ENCODE results near the gene POFUT2.

POFUT2 gene

DNA sequence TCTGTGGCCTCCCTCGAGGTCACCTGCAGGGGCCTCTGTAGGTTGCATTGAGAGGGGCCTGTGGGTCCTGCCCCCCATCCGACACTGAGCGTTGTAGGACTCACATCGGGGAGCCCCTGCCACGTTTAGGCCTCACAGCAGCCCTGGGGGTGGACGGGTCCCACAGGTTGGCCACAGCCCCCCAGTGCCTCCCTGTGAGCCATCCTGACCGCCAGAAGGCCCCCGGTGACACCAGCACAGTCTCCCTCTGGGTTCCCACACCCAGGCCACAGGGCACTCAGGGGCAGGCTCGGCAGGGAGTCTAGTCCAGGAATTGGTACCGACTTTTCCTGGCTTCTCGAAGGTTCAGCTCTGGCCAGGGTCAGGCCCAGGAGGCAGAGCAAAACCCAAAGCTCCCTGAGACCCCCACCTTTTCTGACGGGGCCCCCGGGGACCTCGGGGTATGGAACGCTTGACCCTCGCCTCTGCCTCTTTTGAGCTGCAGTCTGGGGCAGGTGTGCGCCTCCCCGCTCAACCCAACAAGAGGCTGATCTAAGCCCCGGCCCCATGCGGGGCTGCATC lies 13.9 kb upstream of the POFUT2 start:
- H3K4me1 ChIP-seq (ENCODE audit: low read depth, poor library complexity, severe bottlenecking), result peaks cover 12% of the 10 kb centered on the region
- H3K27me3 ChIP-seq (ENCODE audit: insufficient read depth, low read depth), result peaks cover 95% of the 10 kb centered on the region
- no peak overlapping the region for H3K4me2 ChIP-seq
- TF ChIP-seq, protein P1, sequence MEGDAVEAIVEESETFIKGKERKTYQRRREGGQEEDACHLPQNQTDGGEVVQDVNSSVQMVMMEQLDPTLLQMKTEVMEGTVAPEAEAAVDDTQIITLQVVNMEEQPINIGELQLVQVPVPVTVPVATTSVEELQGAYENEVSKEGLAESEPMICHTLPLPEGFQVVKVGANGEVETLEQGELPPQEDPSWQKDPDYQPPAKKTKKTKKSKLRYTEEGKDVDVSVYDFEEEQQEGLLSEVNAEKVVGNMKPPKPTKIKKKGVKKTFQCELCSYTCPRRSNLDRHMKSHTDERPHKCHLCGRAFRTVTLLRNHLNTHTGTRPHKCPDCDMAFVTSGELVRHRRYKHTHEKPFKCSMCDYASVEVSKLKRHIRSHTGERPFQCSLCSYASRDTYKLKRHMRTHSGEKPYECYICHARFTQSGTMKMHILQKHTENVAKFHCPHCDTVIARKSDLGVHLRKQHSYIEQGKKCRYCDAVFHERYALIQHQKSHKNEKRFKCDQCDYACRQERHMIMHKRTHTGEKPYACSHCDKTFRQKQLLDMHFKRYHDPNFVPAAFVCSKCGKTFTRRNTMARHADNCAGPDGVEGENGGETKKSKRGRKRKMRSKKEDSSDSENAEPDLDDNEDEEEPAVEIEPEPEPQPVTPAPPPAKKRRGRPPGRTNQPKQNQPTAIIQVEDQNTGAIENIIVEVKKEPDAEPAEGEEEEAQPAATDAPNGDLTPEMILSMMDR (conservative IDR thresholded peaks at IDR 0.05; ENCODE audit: low read depth, low read length), result no peak
- no peak overlapping the region for H3K9ac ChIP-seq
- no peak overlapping the region for H3K4me3 ChIP-seq (IDR thresholded peaks at IDR 0.05; ENCODE audit: insufficient read depth, low read depth, low read length)
- no peak overlapping the region for H3K27ac ChIP-seq
- H3K36me3 ChIP-seq (ENCODE audit: insufficient read depth), result no peaks in the 10 kb centered on the region
- no peaks in the 10 kb centered on the region for H3K79me2 ChIP-seq (ENCODE audit: insufficient read depth, low read depth)
- H4K20me1 ChIP-seq (ENCODE audit: insufficient read depth), result no peaks in the 10 kb centered on the region
- H2AFZ ChIP-seq (ENCODE audit: low read depth), result no peak overlapping the region

DNA sequence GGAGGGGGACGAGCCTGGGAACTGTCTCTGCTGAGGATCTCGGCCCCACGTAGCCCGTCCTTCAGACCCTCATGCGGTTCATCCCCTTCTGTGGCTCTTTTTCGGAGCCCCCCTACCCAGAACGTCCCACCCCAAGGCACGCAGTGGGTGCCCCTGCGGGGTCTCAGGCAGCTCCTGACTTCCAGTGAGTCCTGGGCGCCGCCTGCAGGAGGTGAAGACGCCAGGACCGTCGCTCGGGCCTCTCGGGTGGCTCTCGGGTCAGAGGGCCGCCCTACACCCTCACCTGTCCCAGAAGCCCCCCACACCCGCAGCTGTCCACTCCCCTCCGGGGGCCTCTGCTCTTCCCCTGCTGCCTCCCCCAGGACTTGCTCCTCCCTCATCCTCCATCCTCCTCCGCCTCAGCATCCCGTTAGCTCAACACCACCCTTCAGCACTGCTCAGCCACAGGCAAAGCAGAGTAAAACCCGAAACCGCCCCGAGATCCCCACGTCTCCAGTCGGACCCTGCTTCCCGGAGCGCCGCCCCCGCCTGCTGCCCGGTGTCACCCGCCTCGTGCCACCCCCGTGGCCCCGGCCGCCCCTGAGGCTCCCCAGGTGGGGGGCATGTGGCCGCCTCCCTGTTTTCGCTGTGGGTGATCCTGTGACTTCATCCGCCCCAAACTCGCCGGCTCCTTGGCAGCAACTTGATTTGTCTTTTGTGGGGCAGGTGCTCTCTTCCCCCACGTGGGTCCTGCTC lies 13.3 kb upstream of the POFUT2 start:
- TF ChIP-seq, protein P1 (conservative IDR thresholded peaks at IDR 0.05; ENCODE audit: low read depth, low read length), result no peak
- Histone ChIP-seq H3K4me3 (IDR thresholded peaks at IDR 0.05; ENCODE audit: insufficient read depth, low read depth, low read length) (no peak overlapping the region), H3K36me3 (ENCODE audit: insufficient read depth) (no peaks in the 10 kb centered on the region), H3K27ac (no peak overlapping the region), H3K27me3 (ENCODE audit: insufficient read depth, low read depth) (peaks cover 95% of the 10 kb centered on the region), H3K4me1 (ENCODE audit: low read depth, poor library complexity, severe bottlenecking) (peaks cover 10% of the 10 kb centered on the region), H2AFZ (ENCODE audit: low read depth) (no peak overlapping the region), H3K4me2 (no peak overlapping the region), H3K79me2 (ENCODE audit: insufficient read depth, low read depth) (no peaks in the 10 kb centered on the region), H3K9ac (no peak overlapping the region), H4K20me1 (ENCODE audit: insufficient read depth) (no peaks in the 10 kb centered on the region)

DNA sequence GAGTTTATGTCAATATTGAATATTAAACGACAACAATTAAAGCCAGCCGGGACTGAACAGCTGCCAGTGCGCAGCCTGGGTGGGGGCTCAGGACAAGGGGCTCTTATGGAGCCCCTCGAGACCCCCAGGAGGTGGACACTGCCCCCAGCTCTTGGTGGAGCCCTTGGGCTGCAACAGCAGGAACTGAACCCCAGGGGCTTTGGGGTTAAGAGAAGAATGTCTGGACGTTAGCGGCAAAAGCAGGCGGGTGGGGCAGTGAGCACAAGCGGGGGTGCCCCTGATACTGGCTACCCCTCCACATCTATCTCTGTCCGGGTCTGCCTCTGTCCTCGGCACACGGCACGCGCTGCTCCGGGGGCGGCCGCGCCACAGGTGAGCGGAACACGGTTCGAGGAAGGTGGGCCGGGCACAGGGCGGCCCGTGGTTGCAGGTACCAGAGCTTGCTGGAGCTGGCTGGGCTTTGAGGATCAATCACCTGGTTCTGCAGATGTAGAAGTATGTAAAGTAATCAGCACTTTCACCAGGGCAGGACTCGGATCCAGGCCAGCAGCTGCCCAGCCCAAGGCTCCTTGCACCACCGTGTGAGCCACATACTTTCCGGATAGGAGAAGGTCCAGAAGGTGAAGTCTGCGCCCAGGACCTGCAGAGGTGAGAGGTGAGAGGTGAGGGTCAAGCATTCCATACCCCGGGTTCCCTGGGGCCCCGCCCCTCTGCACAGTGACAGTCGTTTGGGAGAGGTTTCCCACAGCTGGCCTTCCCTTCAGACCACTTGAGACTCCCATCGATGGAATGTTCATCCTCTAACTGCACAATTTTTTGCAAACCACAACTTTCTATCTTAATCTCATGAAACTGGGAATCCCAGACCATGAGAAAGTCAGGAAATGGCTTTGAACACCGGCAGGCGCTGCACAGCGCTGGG lies 12.4 kb upstream of the POFUT2 start:
- H3K79me2 ChIP-seq (ENCODE audit: insufficient read depth, low read depth), result no peaks in the 10 kb centered on the region
- TF ChIP-seq, protein P1 (conservative IDR thresholded peaks at IDR 0.05; ENCODE audit: low read depth, low read length), result no peak
- H3K9ac ChIP-seq, result no peak overlapping the region
- no peak overlapping the region for H3K4me3 ChIP-seq (IDR thresholded peaks at IDR 0.05; ENCODE audit: insufficient read depth, low read depth, low read length)
- H3K36me3 ChIP-seq (ENCODE audit: insufficient read depth), result no peaks in the 10 kb centered on the region
- H4K20me1 ChIP-seq (ENCODE audit: insufficient read depth), result no peaks in the 10 kb centered on the region
- H2AFZ ChIP-seq (ENCODE audit: low read depth), result no peak overlapping the region
- peaks cover 95% of the 10 kb centered on the region for H3K27me3 ChIP-seq (ENCODE audit: insufficient read depth, low read depth)
- no peak overlapping the region for H3K27ac ChIP-seq
- H3K4me2 ChIP-seq, result no peak overlapping the region
- H3K4me1 ChIP-seq (ENCODE audit: low read depth, poor library complexity, severe bottlenecking), result peaks cover 1% of the 10 kb centered on the region

DNA sequence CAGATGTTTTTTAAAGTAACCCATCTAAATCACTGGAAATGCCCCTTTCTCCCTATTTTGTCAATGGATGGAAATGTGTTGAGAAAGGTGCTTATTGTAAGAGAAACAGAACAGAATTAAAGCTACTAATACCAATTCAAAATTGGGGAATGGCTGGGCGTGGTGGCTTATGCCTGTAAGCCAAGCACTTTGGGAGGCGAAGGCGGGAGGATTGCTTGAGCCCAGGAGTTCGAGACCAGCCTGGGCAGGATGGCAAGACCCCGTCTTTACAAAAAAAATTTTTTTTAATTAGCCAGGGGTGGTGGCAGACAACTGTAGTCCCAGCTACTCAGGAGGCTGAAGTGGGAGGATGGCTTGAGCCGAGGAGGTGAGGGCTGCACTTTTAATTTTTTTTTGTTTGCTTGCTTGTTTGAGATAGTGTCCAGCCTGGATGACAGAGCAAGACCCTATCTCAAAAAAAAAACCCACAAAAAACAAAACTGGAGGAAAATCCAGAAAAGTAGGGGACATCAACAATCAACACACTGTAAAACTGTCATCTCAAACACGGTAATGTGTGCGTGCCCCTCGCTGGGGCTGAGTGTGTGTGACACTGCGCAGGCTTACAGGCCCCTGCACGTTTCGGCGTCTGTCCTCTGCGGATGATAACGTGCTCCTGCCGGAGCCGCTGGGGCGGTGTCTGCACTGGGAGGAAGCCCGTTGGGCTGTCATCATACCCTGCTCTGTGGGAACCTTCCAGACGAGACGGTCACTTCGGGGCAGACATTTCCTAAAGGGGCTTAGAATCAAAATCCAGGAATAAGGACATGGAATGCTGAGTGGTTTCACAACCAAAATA lies 11.6 kb upstream of the POFUT2 start:
- no peak overlapping the region for H3K4me3 ChIP-seq (IDR thresholded peaks at IDR 0.05; ENCODE audit: insufficient read depth, low read depth, low read length)
- TF ChIP-seq, protein P1 (conservative IDR thresholded peaks at IDR 0.05; ENCODE audit: low read depth, low read length), result no peak
- H3K4me2 ChIP-seq, result no peak overlapping the region
- no peak overlapping the region for H2AFZ ChIP-seq (ENCODE audit: low read depth)
- H3K9ac ChIP-seq, result no peak overlapping the region
- H3K4me1 ChIP-seq (ENCODE audit: low read depth, poor library complexity, severe bottlenecking), result no peaks in the 10 kb centered on the region
- H3K79me2 ChIP-seq (ENCODE audit: insufficient read depth, low read depth), result no peaks in the 10 kb centered on the region
- no peak overlapping the region for H3K27ac ChIP-seq
- H3K36me3 ChIP-seq (ENCODE audit: insufficient read depth), result no peaks in the 10 kb centered on the region
- H3K27me3 ChIP-seq (ENCODE audit: insufficient read depth, low read depth), result peaks cover 96% of the 10 kb centered on the region
- H4K20me1 ChIP-seq (ENCODE audit: insufficient read depth), result no peaks in the 10 kb centered on the region
